IMR-90 (cell line): ENCODE data around the gene GRID1. TPM values are rescaled to one million over a fixed set of nuclear protein-coding genes. Genes with fewer than 3 reads are reported as not detected.

Experiments
- ATAC-seq: fragments of 200-7000 bp; cut with Tn5 transposase; 2 replicates; pipeline ENCODE4 v1.9.1; 2020; ENCODE audit warnings: low read depth, mild to moderate bottlenecking, moderate library complexity
- BruUV-seq: library from RNA; stranded (reverse); fragments of 400-500 nt; replicated peaks from 2 replicates; lab custom pipeline; 2021; lab: Mats Ljungman, UMichigan
- CTCF ChIA-PET: fragments of 300-600 bp; formaldehyde crosslinking; extraction: SDS; loops from one replicate; lab custom pipeline; 2021; ENCODE audit warnings: antibody characterized with exemption; lab: Yijun Ruan, JAX
- POLR2A ChIA-PET: fragments of 300-600 bp; sonication (Branson Sonifier 250); formaldehyde crosslinking; loops from one replicate; lab custom pipeline; 2022; ENCODE audit warnings: antibody characterized with exemption; ENCODE audit not compliant: unreplicated experiment; lab: Charles Lee
- DNase-seq: peaks from one replicate; pipeline ENCODE4 v3.0.0; 2013
- H2AFZ ChIP-seq: replicated peaks from 2 replicates; pipeline ENCODE3; 2013; ENCODE audit warnings: low read length, mild to moderate bottlenecking; ENCODE audit not compliant: poor library complexity
- H2AK5ac ChIP-seq: 2 replicates; pipeline ENCODE4 v1.6.1; 2013; ENCODE audit warnings: low read depth, low read length, inconsistent platforms
- H2AK9ac ChIP-seq: replicated peaks from 2 replicates; pipeline ENCODE3; 2013; ENCODE audit warnings: mild to moderate bottlenecking, low read depth, low read length, moderate library complexity; ENCODE audit not compliant: poor library complexity
- H2BK120ac ChIP-seq: 2 replicates; pipeline ENCODE4 v1.6.1; 2013; ENCODE audit warnings: low read depth, low read length, inconsistent platforms
- H2BK15ac ChIP-seq: 3 replicates; pipeline ENCODE4 v1.6.1; 2013; ENCODE audit warnings: low read depth, low read length, inconsistent platforms
- H2BK20ac ChIP-seq: 2 replicates; pipeline ENCODE4 v1.6.1; 2013; ENCODE audit warnings: low read depth, mild to moderate bottlenecking, inconsistent platforms, low read length, moderate library complexity
- H2BK5ac ChIP-seq: 2 replicates; pipeline ENCODE4 v1.6.1; 2013; ENCODE audit warnings: mild to moderate bottlenecking, low read depth, low read length, inconsistent platforms; ENCODE audit not compliant: poor library complexity, severe bottlenecking
- H3K14ac ChIP-seq: replicated peaks from 2 replicates; pipeline ENCODE4 v1.6.1; 2013; ENCODE audit warnings: low read depth, low read length, inconsistent platforms
- H3K18ac ChIP-seq: 2 replicates; pipeline ENCODE4 v1.6.1; 2013; ENCODE audit warnings: low read depth, low read length, control low read depth
- H3K23ac ChIP-seq: 2 replicates; pipeline ENCODE4 v1.6.1; 2013; ENCODE audit warnings: low read depth, low read length, inconsistent platforms
- H3K27ac ChIP-seq: 2 replicates; pipeline ENCODE4 v1.5.1; 2013; ENCODE audit warnings: mild to moderate bottlenecking, control low read depth, low read length; ENCODE audit not compliant: insufficient read depth
- H3K27me3 ChIP-seq: 2 replicates; pipeline ENCODE4 v1.6.1; 2013; ENCODE audit warnings: low read length; ENCODE audit not compliant: control insufficient read depth, insufficient read depth
- H3K36me3 ChIP-seq: 2 replicates; pipeline ENCODE4 v1.6.1; 2013; ENCODE audit warnings: low read length, mixed read lengths; ENCODE audit not compliant: control insufficient read depth, insufficient read depth
- H3K4ac ChIP-seq: 2 replicates; pipeline ENCODE4 v1.6.1; 2013; ENCODE audit warnings: low read depth, low read length, inconsistent platforms
- H3K4me1 ChIP-seq: 2 replicates; pipeline ENCODE4 v1.6.1; 2013; ENCODE audit warnings: low read length, mixed read lengths; ENCODE audit not compliant: control insufficient read depth, insufficient read depth
- H3K4me2 ChIP-seq: 2 replicates; pipeline ENCODE4 v1.6.1; 2013; ENCODE audit warnings: low read depth, mild to moderate bottlenecking, control low read depth, low read length, moderate library complexity
- H3K4me3 ChIP-seq: 2 replicates; pipeline ENCODE4 v1.5.1; 2013; ENCODE audit warnings: low read depth, mild to moderate bottlenecking, control low read depth, low read length, moderate library complexity; ENCODE audit not compliant: insufficient read depth
- H3K56ac ChIP-seq: 2 replicates; pipeline ENCODE4 v1.6.1; 2013; ENCODE audit warnings: low read length, inconsistent platforms; ENCODE audit not compliant: insufficient read depth; ENCODE audit errors: extremely low read depth
- H3K79me1 ChIP-seq, 2 experiments: 2 replicates each; pipeline ENCODE4 v1.6.1; 2013; ENCODE audit warnings: low read length in 2 of 2, inconsistent platforms in 1 of 2, low read depth in 1 of 2
- H3K9ac ChIP-seq: 2 replicates; pipeline ENCODE4 v1.6.1; 2013; ENCODE audit warnings: low read depth, low read length, control low read depth
- H3K9me1 ChIP-seq: 2 replicates; pipeline ENCODE4 v1.6.1; 2013; ENCODE audit warnings: low read length, inconsistent platforms; ENCODE audit not compliant: insufficient read depth
- H3K9me3 ChIP-seq: 2 replicates; pipeline ENCODE4 v1.6.1; 2013; ENCODE audit warnings: low read length; ENCODE audit not compliant: control insufficient read depth, insufficient read depth
- H4K20me1 ChIP-seq: 2 replicates; pipeline ENCODE4 v1.6.1; 2013; ENCODE audit warnings: low read length, inconsistent platforms; ENCODE audit not compliant: insufficient read depth
- H4K5ac ChIP-seq: 2 replicates; pipeline ENCODE4 v1.6.1; 2013; ENCODE audit warnings: mild to moderate bottlenecking, low read depth, low read length, control low read depth
- H4K8ac ChIP-seq, 2 experiments: 2 replicates each; pipeline ENCODE4 v1.6.1; 2013; ENCODE audit warnings: low read depth in 2 of 2, low read length in 2 of 2, control low read depth in 1 of 2, inconsistent platforms in 1 of 2
- H4K91ac ChIP-seq: 2 replicates; pipeline ENCODE4 v1.6.1; 2013; ENCODE audit warnings: low read depth, low read length, inconsistent platforms; ENCODE audit not compliant: insufficient read depth
- BHLHE40 ChIP-seq: fragments of 150-350 bp; IDR thresholded peaks from 2 replicates; pipeline ENCODE4 v1.6.1; 2016; ENCODE audit warnings: mild to moderate bottlenecking, low read depth, low read length
- CEBPB ChIP-seq: IDR thresholded peaks from 2 replicates; pipeline ENCODE4 v1.6.1; 2012; ENCODE audit warnings: low read depth, low read length, improper control_type of control experiment
- CHD1 ChIP-seq: IDR thresholded peaks from 2 replicates; pipeline ENCODE4 v1.6.1; 2012; ENCODE audit warnings: low read depth, low read length, improper control_type of control experiment
- FOS ChIP-seq: fragments of 150-350 bp; IDR thresholded peaks from 2 replicates; pipeline ENCODE4 v1.6.1; 2016; ENCODE audit warnings: low read depth, low read length
- RAD21 ChIP-seq: IDR thresholded peaks from 2 replicates; pipeline ENCODE4 v1.6.1; 2012; ENCODE audit warnings: low read length, improper control_type of control experiment
- RCOR1 ChIP-seq: IDR thresholded peaks from 2 replicates; pipeline ENCODE4 v1.6.1; 2012; ENCODE audit warnings: mild to moderate bottlenecking, low read length, improper control_type of control experiment; ENCODE audit not compliant: insufficient replicate concordance
- WGBS, 2 experiments: methylation state at CpG; one replicate each; pipeline versions ENCODE4 v1.1.5 to v1.1.7; 2013; ENCODE audit warnings: missing lambda C conversion rate in 2 of 2; ENCODE audit not compliant: insufficient read length in 1 of 2; ENCODE audit errors: extremely low coverage in 2 of 2; 5-methylcytosine and 5-hydroxymethylcytosine counted together
- dilution Hi-C: fragments of 300-500 bp; cut with HindIII; formaldehyde crosslinking; loops from one replicate; pipeline ENCODE4 v1.14.3; 2018; ENCODE audit warnings: low sequenced_read_pairs; ENCODE audit not compliant: unreplicated experiment
- in situ Hi-C: fragments of 300-500 bp; cut with MboI; formaldehyde crosslinking; loops from 3 replicates; pipeline ENCODE4 v1.14.3; 2019; ENCODE audit warnings: low sequenced_read_pairs, inconsistent platforms, mixed read lengths
- intact Hi-C: fragments of 100-400 bp; cut with micrococcal nuclease; formaldehyde crosslinking; loops from 2 replicates; pipeline ENCODE4 v1.10.0; 2022
- polyA plus RNA-seq, 3 experiments: library from polyadenylated mRNA; depleted of rRNA; stranded (reverse); fragments of >200 nt; gene quantifications; 2 replicates each; pipeline ENCODE4 v1.2.3, GENCODE V29; 2012; ENCODE audit warnings: low replicate concordance in 1 of 3
- total RNA-seq: library from RNA; depleted of rRNA; stranded (reverse); fragments of >200 nt; gene quantifications from 2 replicates; pipeline ENCODE4 v1.2.3, GENCODE V29; 2012
- TF ChIP-seq, protein P1 (sequence below): fragments of 150-350 bp; IDR thresholded peaks from 2 replicates; pipeline ENCODE4 v1.6.1; 2017; ENCODE audit warnings: mild to moderate bottlenecking, antibody characterized with exemption, low read length, low read depth

The GRID1 gene
- total and polyA plus RNA-seq, 2 of the 4 experiments (the other 2 are of a cell fraction) = not detected

GRCh38 chr10:85581371-85581770 is 785.2 kb downstream of the GRID1 start:
- Histone ChIP-seq H2BK5ac (no peak overlapping the region), H2AK9ac (no peak overlapping the region), H2BK20ac (no peak overlapping the region), H3K14ac (no peak overlapping the region), H3K56ac (no peak overlapping the region), H3K36me3 (no peaks in the 10 kb centered on the region), H3K18ac (no peak overlapping the region), H3K4ac (no peak overlapping the region), H3K27ac (no peak overlapping the region), H4K20me1 (no peaks in the 10 kb centered on the region), H3K9ac (no peak overlapping the region), H3K27me3 (no peaks in the 10 kb centered on the region), H4K8ac (no peak overlapping the region), H2AK5ac (no peak overlapping the region), H3K4me2 (no peak overlapping the region), H2AFZ (no peak overlapping the region), H3K9me1 (no peaks in the 10 kb centered on the region), H2BK120ac (no peak overlapping the region), H3K9me3 (peaks cover 11% of the 10 kb centered on the region; the same call in 1 of the 2 replicates), H3K79me1 (no peaks in the 10 kb centered on the region), H3K4me1 (no peaks in the 10 kb centered on the region), H3K4me3 (no peak overlapping the region), H2BK15ac (no peak overlapping the region), H4K5ac (no peak overlapping the region), H4K91ac (no peak overlapping the region), H3K23ac (no peak overlapping the region)
- ChIA-PET POLR2A (no interaction called here), CTCF (no interaction called here)
- dilution Hi-C loops (no loop called here), in situ Hi-C loops (no loop called here), intact Hi-C loops (no loop called here)
- no CpG with 5 or more reads among the region's 3 CpGs for WGBS, 2 experiments
- TF ChIP-seq CEBPB = no peak
- no peak for TF ChIP-seq RAD21
- TF ChIP-seq RCOR1 = no peak
- no peak for TF ChIP-seq BHLHE40
- TF ChIP-seq CHD1 = no peak
- no peak for TF ChIP-seq FOS
- TF ChIP-seq, protein P1, sequence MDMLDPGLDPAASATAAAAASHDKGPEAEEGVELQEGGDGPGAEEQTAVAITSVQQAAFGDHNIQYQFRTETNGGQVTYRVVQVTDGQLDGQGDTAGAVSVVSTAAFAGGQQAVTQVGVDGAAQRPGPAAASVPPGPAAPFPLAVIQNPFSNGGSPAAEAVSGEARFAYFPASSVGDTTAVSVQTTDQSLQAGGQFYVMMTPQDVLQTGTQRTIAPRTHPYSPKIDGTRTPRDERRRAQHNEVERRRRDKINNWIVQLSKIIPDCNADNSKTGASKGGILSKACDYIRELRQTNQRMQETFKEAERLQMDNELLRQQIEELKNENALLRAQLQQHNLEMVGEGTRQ = no peak
- DNase-seq (no peak), ATAC-seq (no peak)
- no TSS peak for BruUV-seq
